Left ventricle myocardium superior (tissue), 1 donor: ENCODE data around the gene WNT4. TPM values are rescaled to one million over a fixed set of nuclear protein-coding genes. Genes with fewer than 3 reads are reported as not detected.

Source experiments
- ATAC-seq: fragments of 200-7000 bp; cut with Tn5 transposase; one replicate; pipeline ENCODE4 v1.9.1; 2020; ENCODE audit warnings: mild to moderate bottlenecking, moderate library complexity
- DNase-seq: peaks from one replicate; pipeline ENCODE4 v3.0.0-alpha.2; 2020
- intact Hi-C: fragments of 100-400 bp; cut with micrococcal nuclease; formaldehyde crosslinking; loops from one replicate; pipeline ENCODE4 v1.11.0; 2022
- long read RNA-seq: library from polyadenylated mRNA; unstranded; transcript quantifications from one replicate; pipeline ENCODE4 v2.0.0, GENCODE V29; 2021
- total RNA-seq: library from RNA; stranded (reverse); fragmentation: NEBNext Ultra II Directional; extraction: Animal tissue kit (Norgen Biotek cat#: 25700); gene quantifications from one replicate; pipeline ENCODE4 v1.2.1, GENCODE V29; 2021
- donor health status: DM: no; HTN: yes; CAD: no; lungs with severe emphysema.

WNT4 gene
- 0.05 TPM for total RNA-seq
- long read RNA-seq, result 0 reads

GRCh38 chr1:22143065-22144033, at the start of gene WNT4:
Gene WNT4, minus strand, starts transcription at chr1:22143097. Its CDS starts 175 bp downstream, at chr1:22142922.
- intact Hi-C loops, result no loop called here
- ATAC-seq (peak; percentile 84), DNase-seq (peak; percentile 67)

GRCh38 chr1:22190731-22191130, 47.8 kb upstream of the WNT4 start:
- DNase-seq (no peak), ATAC-seq (no peak)
- intact Hi-C loops, result no loop called here

- ATAC-seq (no peak), DNase-seq (no peak)
- intact Hi-C loops, result no loop called here
Observed at GRCh38 chr1:22190251-22190650, 47.4 kb upstream of the WNT4 start.

- DNase-seq (no peak), ATAC-seq (no peak)
- intact Hi-C loops, result no loop called here
Observed at GRCh38 chr1:22189619-22190018, 46.7 kb upstream of the WNT4 start.

GRCh38 chr1:22188914-22189313, 46.0 kb upstream of the WNT4 start:
- ATAC-seq (no peak), DNase-seq (no peak)
- intact Hi-C loops, result no loop called here

- intact Hi-C loops, result no loop called here
- ATAC-seq (no peak), DNase-seq (no peak)
Observed at GRCh38 chr1:22188436-22188835, 45.5 kb upstream of the WNT4 start.

- no peak for DNase-seq
- ATAC-seq, result no peak
- intact Hi-C loops, result no loop called here
Observed at GRCh38 chr1:22186311-22186710, 43.4 kb upstream of the WNT4 start.

GRCh38 chr1:22184892-22185612, 42.2 kb upstream of the WNT4 start:
- DNase-seq, result no peak
- no peak for ATAC-seq
- intact Hi-C loops, result no loop called here

GRCh38 chr1:22184454-22184853, 41.6 kb upstream of the WNT4 start:
- no peak for ATAC-seq
- intact Hi-C loops, result no loop called here

GRCh38 chr1:22182715-22183114, 39.8 kb upstream of the WNT4 start:
- ATAC-seq, result no peak
- intact Hi-C loops, result no loop called here
- DNase-seq, result no peak

More at GRCh38 chr1:22184454-22184853, 41.6 kb upstream of the WNT4 start:
- DNase-seq, result no peak

- DNase-seq (no peak), ATAC-seq (no peak)
- intact Hi-C loops, result no loop called here
Observed at GRCh38 chr1:22179197-22179803, 36.4 kb upstream of the WNT4 start.

- DNase-seq, result no peak
- intact Hi-C loops, result no loop called here
- ATAC-seq, result no peak
Observed at GRCh38 chr1:22177354-22178003, 34.6 kb upstream of the WNT4 start.

GRCh38 chr1:22176258-22176657, 33.4 kb upstream of the WNT4 start:
- DNase-seq (no peak), ATAC-seq (no peak)
- intact Hi-C loops, result no loop called here

- intact Hi-C loops, result no loop called here
- ATAC-seq (no peak), DNase-seq (no peak)
Observed at GRCh38 chr1:22174446-22175220, 31.7 kb upstream of the WNT4 start.

- intact Hi-C loops, result no loop called here
- DNase-seq (no peak), ATAC-seq (no peak)
Observed at GRCh38 chr1:22171951-22172715, 29.2 kb upstream of the WNT4 start.

- intact Hi-C loops, result no loop called here
- ATAC-seq, result no peak
Observed at GRCh38 chr1:22169816-22170215, 26.9 kb upstream of the WNT4 start.

GRCh38 chr1:22168412-22168973, 25.6 kb upstream of the WNT4 start:
- DNase-seq (no peak), ATAC-seq (no peak)
- intact Hi-C loops, result no loop called here

More at GRCh38 chr1:22169816-22170215, 26.9 kb upstream of the WNT4 start:
- no peak for DNase-seq

GRCh38 chr1:22166439-22166838, 23.5 kb upstream of the WNT4 start:
- ATAC-seq (no peak), DNase-seq (no peak)
- intact Hi-C loops, result no loop called here
